ENCODE measurements around the gene FLOT2. TPM values are rescaled to one million over a fixed set of nuclear protein-coding genes. Genes with fewer than 3 reads are reported as not detected.

Gene FLOT2
- polyA plus RNA-seq, 1 of the 3 experiments (the other 2 are of a cell fraction) = 105 TPM

- TF ChIP-seq NFIC (IDR thresholded peaks at IDR 0.05; ENCODE audit: borderline replicate concordance) (no peak), YY1 (IDR thresholded peaks at IDR 0.05; ENCODE audit: low read depth) (no peak), SIN3A (IDR thresholded peaks at IDR 0.05; ENCODE audit: borderline replicate concordance, low read depth, low read length) (no peak), FOSL2 (IDR thresholded peaks at IDR 0.05; ENCODE audit: borderline replicate concordance, low read depth) (no peak), MAX (IDR thresholded peaks at IDR 0.05; ENCODE audit: low read depth) (no peak), ELF1 (IDR thresholded peaks at IDR 0.05) (no peak), SMC3 (IDR thresholded peaks at IDR 0.05; ENCODE audit: low read depth, low read length) (no peak), TAF1 (IDR thresholded peaks at IDR 0.05; ENCODE audit: borderline replicate concordance, low read depth, low read length) (no peak), FOXM1 (IDR thresholded peaks at IDR 0.05; ENCODE audit: low read depth) (no peak)
- TF ChIP-seq, protein P1, sequence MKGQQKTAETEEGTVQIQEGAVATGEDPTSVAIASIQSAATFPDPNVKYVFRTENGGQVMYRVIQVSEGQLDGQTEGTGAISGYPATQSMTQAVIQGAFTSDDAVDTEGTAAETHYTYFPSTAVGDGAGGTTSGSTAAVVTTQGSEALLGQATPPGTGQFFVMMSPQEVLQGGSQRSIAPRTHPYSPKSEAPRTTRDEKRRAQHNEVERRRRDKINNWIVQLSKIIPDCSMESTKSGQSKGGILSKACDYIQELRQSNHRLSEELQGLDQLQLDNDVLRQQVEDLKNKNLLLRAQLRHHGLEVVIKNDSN (IDR thresholded peaks at IDR 0.05; ENCODE audit: borderline replicate concordance, low read depth) = no peak
- TF ChIP-seq, protein P2, sequence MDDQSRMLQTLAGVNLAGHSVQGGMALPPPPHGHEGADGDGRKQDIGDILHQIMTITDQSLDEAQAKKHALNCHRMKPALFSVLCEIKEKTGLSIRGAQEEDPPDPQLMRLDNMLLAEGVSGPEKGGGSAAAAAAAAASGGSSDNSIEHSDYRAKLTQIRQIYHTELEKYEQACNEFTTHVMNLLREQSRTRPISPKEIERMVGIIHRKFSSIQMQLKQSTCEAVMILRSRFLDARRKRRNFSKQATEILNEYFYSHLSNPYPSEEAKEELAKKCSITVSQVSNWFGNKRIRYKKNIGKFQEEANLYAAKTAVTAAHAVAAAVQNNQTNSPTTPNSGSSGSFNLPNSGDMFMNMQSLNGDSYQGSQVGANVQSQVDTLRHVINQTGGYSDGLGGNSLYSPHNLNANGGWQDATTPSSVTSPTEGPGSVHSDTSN (IDR thresholded peaks at IDR 0.05) = no peak
Observed at GRCh38 chr17:28879886-28880571, 17.5 kb downstream of the FLOT2 start (continued).

DNA sequence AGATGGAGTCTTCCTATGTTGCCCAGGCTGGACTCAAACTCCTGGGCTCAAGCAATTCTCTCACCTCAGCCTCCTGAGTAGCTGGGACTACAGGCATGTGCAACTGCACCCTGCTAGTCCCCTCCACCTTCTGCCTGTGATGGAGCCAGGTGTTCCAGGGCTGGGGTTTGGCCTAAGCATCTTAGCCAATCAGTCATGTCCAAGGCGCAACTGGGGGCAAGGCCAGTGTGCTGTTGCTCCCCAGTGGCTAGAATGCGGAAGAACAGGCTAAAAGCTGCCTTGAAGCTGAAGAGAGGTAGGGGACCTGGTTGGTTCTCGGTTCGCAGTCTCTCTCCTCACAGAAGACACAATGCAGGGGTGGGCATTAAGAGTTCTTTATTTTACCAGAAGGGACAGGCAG, 18.6 kb downstream of the FLOT2 start:
- TF ChIP-seq FOXM1 (IDR thresholded peaks at IDR 0.05; ENCODE audit: low read depth) = no peak
- no peak for TF ChIP-seq RCOR1 (IDR thresholded peaks at IDR 0.05; ENCODE audit: low read length)
- no peak for TF ChIP-seq GABPA (IDR thresholded peaks at IDR 0.05; ENCODE audit: low read depth)
- TF ChIP-seq, protein P3, sequence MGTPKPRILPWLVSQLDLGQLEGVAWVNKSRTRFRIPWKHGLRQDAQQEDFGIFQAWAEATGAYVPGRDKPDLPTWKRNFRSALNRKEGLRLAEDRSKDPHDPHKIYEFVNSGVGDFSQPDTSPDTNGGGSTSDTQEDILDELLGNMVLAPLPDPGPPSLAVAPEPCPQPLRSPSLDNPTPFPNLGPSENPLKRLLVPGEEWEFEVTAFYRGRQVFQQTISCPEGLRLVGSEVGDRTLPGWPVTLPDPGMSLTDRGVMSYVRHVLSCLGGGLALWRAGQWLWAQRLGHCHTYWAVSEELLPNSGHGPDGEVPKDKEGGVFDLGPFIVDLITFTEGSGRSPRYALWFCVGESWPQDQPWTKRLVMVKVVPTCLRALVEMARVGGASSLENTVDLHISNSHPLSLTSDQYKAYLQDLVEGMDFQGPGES (IDR thresholded peaks at IDR 0.05; ENCODE audit: low read depth, low read length) = no peak
- TF ChIP-seq, protein P4, sequence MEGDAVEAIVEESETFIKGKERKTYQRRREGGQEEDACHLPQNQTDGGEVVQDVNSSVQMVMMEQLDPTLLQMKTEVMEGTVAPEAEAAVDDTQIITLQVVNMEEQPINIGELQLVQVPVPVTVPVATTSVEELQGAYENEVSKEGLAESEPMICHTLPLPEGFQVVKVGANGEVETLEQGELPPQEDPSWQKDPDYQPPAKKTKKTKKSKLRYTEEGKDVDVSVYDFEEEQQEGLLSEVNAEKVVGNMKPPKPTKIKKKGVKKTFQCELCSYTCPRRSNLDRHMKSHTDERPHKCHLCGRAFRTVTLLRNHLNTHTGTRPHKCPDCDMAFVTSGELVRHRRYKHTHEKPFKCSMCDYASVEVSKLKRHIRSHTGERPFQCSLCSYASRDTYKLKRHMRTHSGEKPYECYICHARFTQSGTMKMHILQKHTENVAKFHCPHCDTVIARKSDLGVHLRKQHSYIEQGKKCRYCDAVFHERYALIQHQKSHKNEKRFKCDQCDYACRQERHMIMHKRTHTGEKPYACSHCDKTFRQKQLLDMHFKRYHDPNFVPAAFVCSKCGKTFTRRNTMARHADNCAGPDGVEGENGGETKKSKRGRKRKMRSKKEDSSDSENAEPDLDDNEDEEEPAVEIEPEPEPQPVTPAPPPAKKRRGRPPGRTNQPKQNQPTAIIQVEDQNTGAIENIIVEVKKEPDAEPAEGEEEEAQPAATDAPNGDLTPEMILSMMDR (IDR thresholded peaks at IDR 0.05) = peak; percentile 52
- peak; percentile 25; the same call in 1 of the 2 replicates for TF ChIP-seq SMC3 (IDR thresholded peaks at IDR 0.05; ENCODE audit: low read depth, low read length)
- TF ChIP-seq RAD21 (IDR thresholded peaks at IDR 0.05; ENCODE audit: low read length) = peak; percentile 52
- no peak overlapping the region for H3K27ac ChIP-seq (ENCODE audit: low read depth in 2 of 2, low read length in 1 of 2)
- peaks cover 17 to 53% of the 10 kb centered on the region in 2 experiments for H3K36me3 ChIP-seq (replicated peaks in 1 of 2; ENCODE audit: control insufficient read depth in 1 of 2, insufficient read depth in 2 of 2, low read length in 1 of 2)
- POLR2A ChIA-PET = no interaction called here
- H2AFZ ChIP-seq (ENCODE audit: low read depth) = no peak overlapping the region
- H3K4me3 ChIP-seq (ENCODE audit: low read depth in 2 of 2, low read length in 1 of 2) = no peak overlapping the region
- WGBS (ENCODE audit: low lambda C conversion rate) = 94% methylated on average over 4 of the region's 4 CpGs
- no peaks in the 10 kb centered on the region for H3K9me3 ChIP-seq
- H3K9me2 ChIP-seq = no peaks in the 10 kb centered on the region
- CTCF ChIA-PET = interaction anchor here (0.6 to 1.3 kb wide), 4 partner anchors 25 to 119 kb away, joined by 3 to 18 read pairs (median 3); no protein-coding TSS in a partner anchor
- no peaks in the 10 kb centered on the region for H3K4me1 ChIP-seq (ENCODE audit: control insufficient read depth in 1 of 2, insufficient read depth in 2 of 2, low read depth in 1 of 2, low read length in 1 of 2)
- DNase-seq = peak; percentile 52
- no peaks in the 10 kb centered on the region for H3K79me2 ChIP-seq (ENCODE audit: insufficient read depth)
- H3K27me3 ChIP-seq (ENCODE audit: insufficient read depth) = no peaks in the 10 kb centered on the region
- H3K4me2 ChIP-seq = no peak overlapping the region
- peaks cover under 1% of the 10 kb centered on the region for H3F3A ChIP-seq (replicated peaks; ENCODE audit: insufficient read depth)
- H3K9ac ChIP-seq = no peak overlapping the region
- H4K20me1 ChIP-seq (ENCODE audit: insufficient read depth) = no peaks in the 10 kb centered on the region
